Stimulated activated CD4-positive, alpha-beta T cell treated with anti-CD3 and anti-CD28 coated beads, Interleukin-15, amount 100 ng/mL, for 48 hours (primary cell): ENCODE measurements around the gene URB2.

Experiments
- DNase-seq, 2 donors: peaks; one replicate each; pipeline ENCODE4 v3.0.0-alpha.2; 2020; ENCODE audit warnings: low read depth in 2 of 2

Gene URB2

DNA sequence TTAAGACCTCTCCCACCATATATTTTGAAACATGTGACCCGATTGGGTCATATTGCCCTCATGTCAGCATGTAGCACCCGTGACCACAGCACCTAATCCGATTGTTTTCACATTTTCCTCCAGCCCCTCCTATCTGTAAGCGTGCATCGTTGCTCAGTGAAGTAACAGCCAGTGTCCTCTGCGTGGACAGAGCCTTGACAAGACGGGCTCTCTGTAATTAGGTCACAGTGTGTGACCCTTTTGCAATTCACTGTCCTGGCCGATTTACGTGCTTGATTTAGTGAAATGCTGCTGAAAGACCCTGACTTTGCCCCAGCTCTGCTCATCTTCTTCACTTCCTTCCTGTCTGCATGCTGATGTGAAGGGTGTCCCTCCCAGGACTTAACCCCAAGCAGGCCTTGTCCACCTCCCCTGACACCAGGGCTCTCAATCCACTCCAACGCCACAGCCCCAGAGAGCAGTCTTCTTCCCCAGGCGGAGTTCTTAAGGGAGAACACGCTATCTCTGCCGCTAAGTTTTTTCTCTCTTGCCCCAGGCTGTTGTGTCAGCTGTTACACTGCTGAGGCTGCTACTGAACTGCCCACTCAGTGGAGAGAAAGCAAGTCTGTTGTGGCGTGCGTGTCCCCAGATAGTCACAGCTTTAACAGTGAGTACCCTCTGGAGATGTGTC is 19.4 kb downstream of the URB2 start:
- no peak for DNase-seq

GRCh38 chr1:229648406-229648805 is 22.4 kb downstream of the URB2 start:
- DNase-seq = no peak

- DNase-seq = no peak
Observed at GRCh38 chr1:229650045-229650444, 24.0 kb downstream of the URB2 start.

DNA sequence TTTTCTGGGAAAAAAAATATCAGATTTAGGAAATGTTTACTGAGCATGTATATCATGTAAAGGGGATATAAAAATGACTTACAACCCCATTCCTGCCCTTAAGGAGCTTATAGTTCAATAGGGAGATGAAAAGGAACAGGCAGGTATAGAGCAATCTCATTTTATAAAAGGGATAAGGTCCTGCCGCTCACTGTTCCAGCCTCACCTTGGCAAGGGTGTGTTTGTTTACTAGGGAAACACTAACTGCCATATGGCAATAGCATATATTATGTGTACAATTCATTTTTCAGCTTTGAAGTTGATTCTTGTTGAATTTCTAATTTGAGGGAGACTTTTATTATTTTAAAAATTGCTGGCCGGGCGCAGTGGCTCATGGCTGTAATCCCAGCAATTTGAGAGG is 25.5 kb downstream of the URB2 start:
- DNase-seq = no peak

DNA sequence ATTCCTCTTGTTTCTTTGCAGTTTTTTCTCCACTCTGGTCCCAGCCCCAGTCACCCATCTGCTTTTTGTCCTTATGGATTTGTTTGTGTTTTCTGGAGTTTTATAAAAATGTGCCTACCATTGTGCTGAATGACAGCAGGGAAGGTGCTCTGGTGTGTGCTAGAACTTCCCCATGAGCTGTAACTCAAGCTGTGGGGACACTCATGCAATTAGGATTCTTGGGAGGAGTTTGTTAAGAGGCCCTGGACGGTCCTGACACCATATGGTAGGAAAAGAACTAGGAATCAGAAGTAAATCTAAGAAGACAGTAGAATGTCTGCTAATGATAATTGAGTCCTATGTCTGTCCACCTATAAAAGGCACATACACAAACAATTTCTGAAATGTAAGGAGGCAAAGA is 27.4 kb downstream of the URB2 start:
- no peak for DNase-seq

- DNase-seq = no peak
Observed at GRCh38 chr1:229655781-229656180, 29.7 kb downstream of the URB2 start.

DNA sequence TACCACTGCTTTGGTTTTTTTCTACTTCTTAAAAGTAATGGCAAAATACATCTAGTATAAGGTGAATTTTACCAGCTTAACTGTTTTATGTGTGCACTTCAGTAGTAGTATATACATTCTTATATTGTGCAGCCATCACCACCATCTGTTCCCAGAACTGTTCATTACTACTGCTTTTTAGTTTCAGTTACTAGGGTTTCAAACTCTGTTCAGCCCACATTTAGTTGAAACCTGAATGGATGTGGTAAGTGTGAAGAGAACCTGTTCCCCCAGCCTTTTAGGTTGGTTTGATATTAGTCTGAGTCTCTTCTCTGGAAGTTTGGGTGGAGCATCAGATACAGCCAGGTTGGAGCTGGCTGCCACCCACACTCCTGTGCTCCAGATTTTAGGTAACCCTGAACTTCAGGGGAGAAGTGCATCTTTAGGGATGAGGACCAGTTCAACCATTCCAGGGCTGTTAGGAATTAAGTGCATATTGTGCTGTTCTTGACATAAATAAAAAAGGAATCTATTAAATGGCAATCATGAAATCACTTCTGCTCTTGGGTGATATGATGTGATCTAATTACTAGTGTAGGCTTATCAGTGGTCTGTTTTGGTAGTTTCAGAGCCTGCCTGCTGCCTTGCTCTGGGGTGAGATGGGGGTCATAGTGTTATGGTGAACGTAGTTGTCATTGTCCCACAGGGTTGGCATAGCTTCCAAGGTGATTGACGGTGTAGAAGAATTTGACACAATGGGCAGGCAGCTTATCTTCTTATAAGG is 32.1 kb downstream of the URB2 start:
- DNase-seq = no peak

DNA sequence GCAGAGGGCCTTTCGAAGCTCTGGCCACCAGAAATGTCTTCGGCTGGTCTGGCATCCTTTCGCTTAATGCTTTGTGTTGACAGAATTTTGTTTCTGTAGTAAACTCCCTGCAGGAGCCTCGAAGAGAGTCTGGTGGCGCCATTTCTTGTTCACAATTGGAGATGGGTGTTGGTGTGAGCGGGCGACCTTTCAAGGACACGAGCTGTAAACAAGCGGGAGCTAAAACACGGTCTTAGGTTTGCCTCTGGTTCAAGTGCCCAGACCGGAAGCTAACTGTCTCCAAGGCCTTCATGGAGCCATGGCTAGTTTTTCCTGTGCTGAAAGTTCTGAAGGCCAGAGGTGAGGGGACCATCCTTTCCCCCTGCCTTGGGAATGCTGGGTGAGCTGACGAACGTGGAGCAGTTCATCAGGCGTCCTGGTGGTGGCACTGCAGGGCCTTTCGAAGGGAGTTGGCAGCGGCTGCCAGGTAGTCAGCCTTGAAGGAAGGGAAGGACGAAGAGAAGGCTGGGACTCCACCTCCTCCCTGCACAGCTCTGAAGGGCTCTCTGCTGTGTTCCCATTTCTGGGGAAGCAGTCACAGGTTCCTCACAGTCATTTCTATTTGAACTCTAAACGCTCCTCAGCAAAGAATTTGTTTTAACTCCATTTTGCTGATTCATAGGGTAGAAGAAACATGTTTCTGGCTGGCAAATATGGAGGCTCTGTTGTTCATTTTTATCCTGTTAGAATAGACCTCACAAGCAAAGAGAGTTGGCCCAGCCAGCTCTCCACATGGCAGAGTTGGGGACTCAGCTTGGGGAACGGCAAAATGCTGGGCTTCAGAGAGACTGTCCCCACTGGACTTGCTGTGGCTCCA is 35.2 kb downstream of the URB2 start:
- DNase-seq = peak; percentile 44 to 53

DNA sequence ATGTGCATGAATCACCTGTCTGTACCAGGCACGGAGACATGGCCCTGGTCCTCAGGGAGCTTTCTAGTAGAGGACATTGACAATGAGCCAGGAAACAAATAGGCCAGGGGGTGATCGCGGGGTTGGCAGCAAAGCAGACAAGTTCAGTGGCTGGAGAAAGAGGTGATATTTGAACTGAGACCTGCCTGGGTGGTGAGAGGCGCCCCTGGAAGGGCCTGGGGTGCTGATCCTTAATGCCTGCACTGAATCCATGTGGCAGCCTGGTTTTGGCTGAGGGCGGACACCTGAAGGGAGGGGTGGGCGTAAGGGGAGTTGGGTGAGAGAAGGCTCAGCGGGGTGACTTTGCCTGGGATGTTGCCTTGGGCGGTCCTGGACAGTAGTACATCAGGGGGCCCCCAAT is 35.9 kb downstream of the URB2 start:
- no peak for DNase-seq

DNA sequence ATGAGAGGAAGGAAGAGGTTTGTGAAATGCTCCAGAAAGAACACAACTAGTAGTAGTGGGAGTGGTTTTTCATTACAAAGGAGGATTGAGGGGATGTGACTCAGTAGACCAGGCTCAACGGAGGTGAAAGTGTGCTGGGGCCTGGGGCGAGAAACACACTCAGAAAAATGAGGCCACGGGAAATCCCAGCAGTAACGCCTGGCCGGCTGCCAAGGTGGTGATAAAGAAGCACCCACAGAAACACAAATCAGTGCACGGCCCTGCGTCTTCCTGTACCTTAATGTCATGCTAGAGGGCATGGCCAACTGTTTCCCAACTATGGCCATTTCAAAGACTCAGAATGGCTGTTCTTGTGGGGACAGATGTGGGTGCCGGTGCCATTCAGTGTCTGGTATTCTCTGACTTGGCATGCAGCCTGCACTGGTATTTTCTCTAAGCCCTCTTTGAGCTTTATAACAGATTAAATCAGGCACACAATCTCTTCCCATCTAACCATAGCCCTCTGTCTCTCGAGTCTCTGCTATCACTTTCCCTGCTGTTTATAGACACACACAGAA is 38.2 kb downstream of the URB2 start:
- DNase-seq = peak; percentile 81 to 88

DNA sequence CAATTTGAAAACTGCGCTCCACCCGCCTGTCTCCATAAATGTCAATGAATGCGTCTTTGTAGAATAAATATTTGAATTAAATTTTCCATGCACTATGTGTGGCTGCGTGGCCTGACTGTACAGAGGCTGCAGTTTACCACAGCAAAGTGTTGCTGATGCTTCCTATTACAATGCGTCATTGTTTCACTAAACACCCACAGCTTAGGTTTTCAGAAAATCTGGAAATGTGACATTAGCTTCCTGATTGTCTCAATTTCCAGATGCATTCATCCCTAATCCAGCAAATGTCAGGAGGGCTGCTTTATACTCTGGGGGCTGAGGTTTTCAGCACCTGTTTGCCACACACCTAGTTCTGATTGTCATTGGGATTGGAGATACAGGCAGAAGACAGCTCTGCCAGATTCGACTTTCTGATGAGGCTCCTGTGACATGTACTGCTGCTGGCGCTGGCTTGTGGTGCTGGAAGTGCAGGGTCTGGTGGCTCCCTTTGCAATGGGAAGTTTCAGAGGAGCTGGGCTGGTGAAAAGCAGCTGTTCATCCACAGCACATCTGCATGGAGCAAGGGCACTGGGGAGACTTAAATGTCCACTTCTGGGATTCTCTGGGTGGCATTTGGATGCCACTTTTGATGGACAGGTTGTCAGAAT is 40.0 kb downstream of the URB2 start:
- DNase-seq = no peak

DNA sequence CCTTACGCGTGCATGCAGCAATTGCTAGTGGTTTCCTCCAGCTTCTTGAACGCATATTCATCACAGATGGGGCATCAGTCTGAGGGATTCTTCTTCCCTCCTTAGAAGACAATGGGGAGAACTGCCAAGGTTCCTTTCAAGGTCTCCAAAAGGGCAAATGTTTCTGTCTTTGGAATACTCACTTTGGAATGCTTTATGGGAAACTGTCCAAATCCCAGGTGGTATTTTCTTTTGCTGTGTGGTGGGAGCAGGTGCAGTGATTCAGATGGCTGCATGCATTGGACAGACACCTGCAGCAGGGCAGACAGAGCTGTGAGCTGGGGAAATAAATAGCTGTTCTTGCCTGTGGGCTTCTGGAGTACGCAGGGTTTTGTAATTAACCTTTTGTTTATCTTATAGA is 40.5 kb downstream of the URB2 start:
- DNase-seq = no peak

DNA sequence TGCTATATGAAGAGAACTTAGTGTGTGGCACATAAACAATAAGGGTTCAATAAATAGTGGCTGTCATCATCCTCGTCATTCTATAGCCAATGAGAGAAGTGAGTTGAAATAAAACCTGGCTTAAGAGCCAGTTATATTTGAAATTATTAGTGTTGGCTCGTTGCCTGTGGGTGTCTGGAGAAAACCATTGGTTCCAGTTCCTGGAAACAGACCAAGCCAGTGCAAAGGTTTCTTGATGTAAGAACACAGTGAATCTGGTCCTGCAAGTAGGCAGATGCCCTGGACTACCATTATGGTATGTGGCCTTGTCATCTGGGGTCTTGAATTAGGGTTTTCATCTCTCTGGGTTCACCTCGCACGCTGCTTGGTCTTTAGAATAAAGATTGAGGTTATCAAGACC is 43.3 kb downstream of the URB2 start:
- no peak for DNase-seq

GRCh38 chr1:229671310-229671709 is 45.3 kb downstream of the URB2 start:
- no peak for DNase-seq

DNA sequence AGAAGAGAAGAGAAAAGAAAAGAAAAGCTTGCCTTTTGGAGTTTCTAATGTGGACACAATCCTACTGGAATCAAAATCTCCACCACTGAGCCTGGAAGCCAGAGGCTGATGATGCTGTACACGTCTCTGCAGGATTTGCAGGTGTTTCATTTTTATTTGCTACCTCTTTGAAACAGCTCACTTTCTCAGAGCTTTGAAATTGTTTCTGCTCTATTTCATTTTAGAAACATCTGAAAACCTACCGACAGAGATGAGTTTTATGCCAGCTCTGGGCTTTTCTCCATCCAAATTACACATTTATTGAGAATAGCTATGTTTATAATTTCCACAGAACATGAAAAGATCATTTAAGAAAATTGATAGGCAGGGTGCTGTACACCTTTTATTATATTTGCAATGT is 46.2 kb downstream of the URB2 start:
- DNase-seq = no peak

DNA sequence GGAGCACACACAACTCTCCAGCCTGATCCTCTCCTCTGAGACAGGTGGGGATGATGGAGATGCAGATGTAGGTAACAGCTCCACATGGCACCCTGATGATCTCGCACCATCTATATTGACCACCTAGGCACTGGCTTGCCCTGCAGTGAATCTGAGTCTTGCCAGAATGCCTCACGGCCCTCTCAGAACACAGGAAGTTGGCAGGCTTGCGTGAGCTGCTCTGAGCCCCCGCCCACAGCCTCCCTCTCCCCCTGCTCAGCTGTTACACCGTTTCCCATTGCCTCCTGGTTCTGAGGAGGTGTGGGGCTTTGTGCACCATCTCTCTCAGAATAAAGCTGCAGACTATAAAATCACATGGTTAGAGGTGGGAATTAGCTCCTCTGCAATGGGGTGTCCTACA is 48.0 kb downstream of the URB2 start:
- no peak for DNase-seq

DNA sequence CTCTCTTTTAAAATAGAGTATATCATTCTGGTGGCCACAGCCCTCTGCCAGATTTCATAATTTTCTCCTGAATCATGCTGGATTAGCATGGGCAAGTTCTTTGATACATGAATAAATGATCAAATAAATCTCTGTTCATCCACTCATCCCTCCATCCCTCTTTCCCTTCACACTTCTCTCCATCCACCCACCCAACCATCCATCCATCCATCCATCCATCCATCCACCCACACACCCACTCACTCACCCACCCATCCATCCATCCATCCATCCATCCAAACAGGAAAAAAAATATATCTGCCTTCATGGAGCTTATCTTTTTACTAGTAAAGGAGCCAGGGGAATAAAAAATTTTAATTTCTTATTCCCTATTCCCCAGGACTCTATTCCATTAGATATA is 49.3 kb downstream of the URB2 start:
- no peak for DNase-seq

DNA sequence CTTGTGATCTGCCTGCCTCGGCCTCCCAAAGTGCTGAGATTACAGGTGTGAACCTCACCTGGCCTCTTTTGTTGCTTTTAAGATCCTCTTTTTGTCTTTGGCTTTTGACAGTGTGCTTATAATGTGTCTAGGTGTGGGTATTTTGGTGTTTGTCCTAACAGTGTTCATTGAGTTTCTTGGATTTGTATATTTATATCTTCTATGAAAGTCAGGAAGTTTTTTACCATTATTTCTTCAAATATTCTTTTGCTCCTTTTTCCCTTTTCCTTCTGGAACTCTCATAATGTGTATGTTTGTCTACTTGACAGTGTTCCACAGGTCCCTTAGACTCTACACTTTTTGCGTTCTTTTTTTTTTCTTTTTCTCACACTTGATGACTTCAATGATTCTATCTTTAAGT is 59.1 kb downstream of the URB2 start:
- DNase-seq = no peak

GRCh38 chr1:229689273-229689672 is 63.2 kb downstream of the URB2 start:
- DNase-seq = no peak

GRCh38 chr1:229689904-229690303 is 63.9 kb downstream of the URB2 start:
- no peak for DNase-seq

DNA sequence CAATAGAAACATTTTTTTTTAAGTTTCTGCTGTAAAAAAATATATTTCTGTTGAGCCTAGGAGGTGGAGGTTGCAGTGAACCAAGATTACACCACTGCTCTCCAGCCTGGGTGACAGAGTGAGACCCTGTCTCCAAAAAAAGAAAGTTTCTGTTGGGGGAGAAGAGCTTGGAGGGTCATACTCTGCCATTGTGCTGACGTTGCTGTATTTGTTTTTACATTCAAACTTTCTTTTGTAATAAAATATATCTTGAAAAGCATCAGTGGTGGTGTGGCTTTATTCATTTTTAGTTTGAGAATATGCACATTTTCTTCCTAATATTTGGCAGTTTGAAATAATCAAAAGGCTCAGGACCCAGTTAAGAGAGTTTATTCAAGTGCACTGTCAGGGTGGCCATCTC is 64.6 kb downstream of the URB2 start:
- DNase-seq = no peak

- no peak for DNase-seq
Observed at GRCh38 chr1:229691362-229691761, 65.3 kb downstream of the URB2 start.
